HCEC 1CT (cell line): Measurements from ENCODE around the gene CMC2.
A peak's percentile ranks its signal among the peaks of the same experiment; 100 is the strongest.

Experiments used
- DNase-seq: peaks from one replicate; pipeline ENCODE4 v3.0.0-alpha.2; 2017

The CMC2 gene

DNA sequence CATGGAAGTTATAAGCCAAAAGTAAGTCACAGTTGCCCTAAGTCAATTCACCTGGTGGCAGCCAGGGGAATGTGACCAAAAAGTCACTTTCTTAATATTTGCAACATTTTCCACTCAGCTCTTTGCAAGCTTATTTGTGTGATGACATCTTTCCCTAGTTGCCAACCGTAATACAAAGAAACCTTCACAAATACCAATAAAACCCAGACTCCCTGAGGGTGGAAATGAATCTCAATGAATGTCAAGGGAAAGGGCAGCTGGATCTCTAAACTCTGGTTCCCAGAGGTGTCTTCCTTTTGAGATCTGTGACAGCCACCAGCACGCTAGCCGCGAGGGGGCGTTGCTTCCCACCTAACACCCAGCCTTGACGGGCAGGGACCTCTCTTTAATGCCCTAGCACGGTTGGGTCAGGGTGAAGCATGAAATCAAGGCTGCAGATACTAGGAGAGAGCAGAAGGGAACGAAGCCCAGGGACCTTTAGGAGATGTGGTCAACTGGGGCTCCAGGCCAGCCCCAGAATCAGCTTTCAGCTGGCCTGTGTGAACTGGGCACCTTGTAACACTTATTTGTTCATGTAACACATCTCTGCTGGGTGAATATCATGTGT lies 82.2 kb downstream of the CMC2 start:
- peak; percentile 24 for DNase-seq

GRCh38 chr16:80923356-80923755 lies 83.3 kb downstream of the CMC2 start:
- DNase-seq = no peak
